Measurements from ENCODE around the gene OR2AE1.

The OR2AE1 gene

GRCh38 chr7:99918959-99919813, 42.4 kb upstream of the OR2AE1 start, which contains the start of gene TRIM4:
TRIM4 (minus strand) TSS chr7:99919530; CDS start chr7:99919401, 129 bp downstream.
- H3K4me3 ChIP-seq (replicated peaks; ENCODE audit: low read depth, low read length), result peak within 1 kb of the TSS; percentile 72
- DNase-seq (ENCODE audit: extremely low read depth, insufficient read length), result peak; percentile 95
- no peaks in the 10 kb centered on the region for H3K27me3 ChIP-seq (replicated peaks; ENCODE audit: control insufficient read depth, insufficient read depth, low read length)
- H3K36me3 ChIP-seq (ENCODE audit: control insufficient read depth, insufficient read depth, low read length), result peaks cover 2% of the 10 kb centered on the region
- peak; percentile 1 for TF ChIP-seq CTCF (IDR thresholded peaks at IDR 0.05; ENCODE audit: insufficient read depth, low read length, poor library complexity, severe bottlenecking)

- no peak overlapping the region for H3K4me3 ChIP-seq (replicated peaks; ENCODE audit: low read depth, low read length)
- DNase-seq (ENCODE audit: extremely low read depth, insufficient read length), result no peak
- no peaks in the 10 kb centered on the region for H3K27me3 ChIP-seq (replicated peaks; ENCODE audit: control insufficient read depth, insufficient read depth, low read length)
- peaks cover 4% of the 10 kb centered on the region for H3K36me3 ChIP-seq (ENCODE audit: control insufficient read depth, insufficient read depth, low read length)
- TF ChIP-seq CTCF (IDR thresholded peaks at IDR 0.05; ENCODE audit: insufficient read depth, low read length, poor library complexity, severe bottlenecking), result no peak
These were observed 34.1 kb upstream of the OR2AE1 start for GRCh38 chr7:99910976-99911375.

- no peak for DNase-seq (ENCODE audit: extremely low read depth, insufficient read length)
- Histone ChIP-seq H3K36me3 (ENCODE audit: control insufficient read depth, insufficient read depth, low read length) (peaks cover 22% of the 10 kb centered on the region), H3K4me3 (replicated peaks; ENCODE audit: low read depth, low read length) (no peak overlapping the region), H3K27me3 (replicated peaks; ENCODE audit: control insufficient read depth, insufficient read depth, low read length) (no peaks in the 10 kb centered on the region)
- no peak for TF ChIP-seq CTCF (IDR thresholded peaks at IDR 0.05; ENCODE audit: insufficient read depth, low read length, poor library complexity, severe bottlenecking)
These were observed 24.7 kb upstream of the OR2AE1 start for GRCh38 chr7:99901581-99901980.

- Histone ChIP-seq H3K36me3 (ENCODE audit: control insufficient read depth, insufficient read depth, low read length) (peaks cover 22% of the 10 kb centered on the region), H3K4me3 (replicated peaks; ENCODE audit: low read depth, low read length) (no peak overlapping the region), H3K27me3 (replicated peaks; ENCODE audit: control insufficient read depth, insufficient read depth, low read length) (no peaks in the 10 kb centered on the region)
- no peak for DNase-seq (ENCODE audit: extremely low read depth, insufficient read length)
- no peak for TF ChIP-seq CTCF (IDR thresholded peaks at IDR 0.05; ENCODE audit: insufficient read depth, low read length, poor library complexity, severe bottlenecking)
These were observed 23.1 kb upstream of the OR2AE1 start for GRCh38 chr7:99899830-99900519.

- no peak for TF ChIP-seq CTCF (IDR thresholded peaks at IDR 0.05; ENCODE audit: insufficient read depth, low read length, poor library complexity, severe bottlenecking)
- Histone ChIP-seq H3K27me3 (replicated peaks; ENCODE audit: control insufficient read depth, insufficient read depth, low read length) (no peaks in the 10 kb centered on the region), H3K36me3 (ENCODE audit: control insufficient read depth, insufficient read depth, low read length) (peaks cover 22% of the 10 kb centered on the region), H3K4me3 (replicated peaks; ENCODE audit: low read depth, low read length) (no peak overlapping the region)
- no peak for DNase-seq (ENCODE audit: extremely low read depth, insufficient read length)
These were observed 22.0 kb upstream of the OR2AE1 start for GRCh38 chr7:99898836-99899235.

All from GM06990 (cell line).